HEK293 (cell line): ENCODE results near the gene TRIAP1.

ENCODE experiments used
- AEBP2 ChIP-seq: fragments of 450-650 bp; formaldehyde crosslinking; IDR thresholded peaks from 2 replicates; pipeline ENCODE4 v1.5.1; 2016; ENCODE audit warnings: missing biosample characterization, missing genetic modification characterization, borderline replicate concordance
- GLI2 ChIP-seq: fragments of 450-650 bp; formaldehyde crosslinking; IDR thresholded peaks from 2 replicates; pipeline ENCODE4; 2017; ENCODE audit warnings: missing biosample characterization, missing genetic modification characterization, low read depth, borderline replicate concordance
- HOXC10 ChIP-seq: sonication (generic); formaldehyde crosslinking; IDR thresholded peaks from 2 replicates; pipeline ENCODE4 v1.8.1; 2023; ENCODE audit warnings: mild to moderate bottlenecking, missing genetic modification reagents
- INSM2 ChIP-seq: fragments of 450-650 bp; formaldehyde crosslinking; IDR thresholded peaks from 2 replicates; pipeline ENCODE4 v1.5.1; 2016; ENCODE audit warnings: missing biosample characterization, missing genetic modification characterization
- KLF16 ChIP-seq: fragments of 450-650 bp; formaldehyde crosslinking; IDR thresholded peaks from 2 replicates; pipeline ENCODE4 v1.5.1; 2017; ENCODE audit warnings: missing biosample characterization, missing genetic modification characterization
- OVOL3 ChIP-seq: fragments of 450-650 bp; formaldehyde crosslinking; IDR thresholded peaks from 2 replicates; pipeline ENCODE4 v1.5.1; 2016; ENCODE audit warnings: missing biosample characterization, missing genetic modification characterization
- PBX3 ChIP-seq: sonication (generic); formaldehyde crosslinking; IDR thresholded peaks from 2 replicates; pipeline ENCODE4 v1.8.1; 2022; ENCODE audit warnings: mild to moderate bottlenecking, moderate library complexity, missing genetic modification reagents
- PRDM1 ChIP-seq: fragments of 450-650 bp; formaldehyde crosslinking; IDR thresholded peaks from 2 replicates; pipeline ENCODE4; 2016; ENCODE audit warnings: missing biosample characterization, missing genetic modification characterization
- SCRT1 ChIP-seq: fragments of 450-650 bp; formaldehyde crosslinking; IDR thresholded peaks from 2 replicates; pipeline ENCODE4 v1.5.1; 2016; ENCODE audit warnings: missing biosample characterization, missing genetic modification characterization, borderline replicate concordance
- TSHZ1 ChIP-seq: fragments of 450-650 bp; formaldehyde crosslinking; IDR thresholded peaks from 2 replicates; pipeline ENCODE4 v1.5.1; 2016; ENCODE audit warnings: missing biosample characterization, missing genetic modification characterization, borderline replicate concordance
- YY2 ChIP-seq: fragments of 450-650 bp; formaldehyde crosslinking; IDR thresholded peaks from 2 replicates; pipeline ENCODE4 v1.5.1; 2016; ENCODE audit warnings: missing biosample characterization, missing genetic modification characterization
- ZNF114 ChIP-seq: fragments of 450-650 bp; formaldehyde crosslinking; IDR thresholded peaks from 2 replicates; pipeline ENCODE4 v1.5.0; 2017; ENCODE audit warnings: missing biosample characterization, missing genetic modification characterization
- ZNF148 ChIP-seq: fragments of 450-650 bp; formaldehyde crosslinking; IDR thresholded peaks from 2 replicates; pipeline ENCODE4 v1.5.0; 2017; ENCODE audit warnings: missing biosample characterization, missing genetic modification characterization, borderline replicate concordance
- ZNF202 ChIP-seq: fragments of 450-650 bp; formaldehyde crosslinking; IDR thresholded peaks from 2 replicates; pipeline ENCODE4 v1.5.1; 2016; ENCODE audit warnings: missing biosample characterization, missing genetic modification characterization, borderline replicate concordance
- ZNF248 ChIP-seq: fragments of 450-650 bp; formaldehyde crosslinking; IDR thresholded peaks from 2 replicates; pipeline ENCODE4 v1.5.1; 2017; ENCODE audit warnings: missing biosample characterization, missing genetic modification characterization
- ZNF280D ChIP-seq: fragments of 450-650 bp; formaldehyde crosslinking; IDR thresholded peaks from 2 replicates; pipeline ENCODE4 v1.5.1; 2016; ENCODE audit warnings: missing biosample characterization, missing genetic modification characterization
- ZNF560 ChIP-seq: fragments of 450-650 bp; formaldehyde crosslinking; IDR thresholded peaks from 2 replicates; pipeline ENCODE4 v1.5.1; 2017; ENCODE audit warnings: missing biosample characterization, missing genetic modification characterization, borderline replicate concordance
- ZNF571 ChIP-seq: fragments of 450-650 bp; formaldehyde crosslinking; IDR thresholded peaks from 2 replicates; pipeline ENCODE4 v1.5.0; 2017; ENCODE audit warnings: missing biosample characterization, missing genetic modification characterization
- ZNF777 ChIP-seq: fragments of 450-650 bp; formaldehyde crosslinking; IDR thresholded peaks from 2 replicates; pipeline ENCODE4 v1.5.1; 2017; ENCODE audit warnings: missing biosample characterization, missing genetic modification characterization, borderline replicate concordance
- ZSCAN18 ChIP-seq: fragments of 450-650 bp; formaldehyde crosslinking; IDR thresholded peaks from 2 replicates; pipeline ENCODE4 v1.5.1; 2016; ENCODE audit warnings: missing biosample characterization, missing genetic modification characterization
- ZXDB ChIP-seq: fragments of 450-650 bp; formaldehyde crosslinking; IDR thresholded peaks from 2 replicates; pipeline ENCODE4 v1.5.1; 2016; ENCODE audit warnings: missing biosample characterization, missing genetic modification characterization

TRIAP1 gene

GRCh38 chr12:120437735-120438494 is 8.3 kb downstream of the TRIAP1 start, which contains the start of gene COX6A1 (continued):
- no peak for TF ChIP-seq SCRT1
- peak; percentile 61; the same call in 1 of the 2 replicates for TF ChIP-seq INSM2
- no peak for TF ChIP-seq ZNF571 (tag by site-specific recombination)
- TF ChIP-seq PBX3 (CRISPR knock-in tag) = no peak
- no peak for TF ChIP-seq ZNF248
- peak; percentile 81 for TF ChIP-seq YY2
- TF ChIP-seq ZNF280D (tag by site-specific recombination) = no peak
- TF ChIP-seq PRDM1 (tag by site-specific recombination) = peak; percentile 90
- TF ChIP-seq ZNF114 = no peak
- TF ChIP-seq ZNF148 (tag by site-specific recombination) = no peak
- TF ChIP-seq TSHZ1 (tag by site-specific recombination) = no peak
- TF ChIP-seq OVOL3 (tag by site-specific recombination) = no peak
- TF ChIP-seq HOXC10 (CRISPR knock-in tag) = no peak
- TF ChIP-seq ZNF202 (tag by site-specific recombination) = no peak
- TF ChIP-seq ZSCAN18 (tag by site-specific recombination) = no peak
- peak; percentile 83 for TF ChIP-seq KLF16 (tag by site-specific recombination)
- TF ChIP-seq ZXDB = peak; percentile 51
- TF ChIP-seq AEBP2 (tag by site-specific recombination) = 0 out of 2 replicates have a peak, but pooled peaks have one; percentile 26
- TF ChIP-seq ZNF777 (tag by site-specific recombination) = no peak
- no peak for TF ChIP-seq GLI2 (tag by site-specific recombination)
- TF ChIP-seq ZNF560 (tag by site-specific recombination) = no peak
